ENCODE data around the gene UBXN7.
"Not testable (repeated sequence)": the region's sequence is repeated elsewhere in the genome, so short reads cannot be mapped to it uniquely, and the experiment has no call there.

UBXN7 gene

DNA sequence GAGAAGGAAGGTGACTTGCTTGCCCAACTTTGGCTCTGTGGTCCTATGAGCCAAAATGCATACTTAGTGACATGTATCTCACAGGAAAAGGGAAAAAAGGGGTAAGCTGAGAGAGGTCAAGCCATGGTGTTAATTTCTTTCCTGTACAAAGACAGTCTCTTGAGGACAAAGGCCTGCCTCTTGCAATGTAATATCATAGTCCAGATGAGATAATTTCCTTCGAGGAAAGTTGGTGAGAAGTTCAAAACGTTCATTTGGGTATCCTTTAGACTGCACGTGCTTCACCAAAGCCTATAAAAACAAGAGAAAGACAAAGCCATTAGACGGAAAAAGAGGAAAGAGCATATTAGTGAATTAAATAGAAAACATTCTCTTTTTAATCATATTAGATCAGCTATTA lies 75.7 kb downstream of the UBXN7 start:
- no peak for DNase-seq

DNA sequence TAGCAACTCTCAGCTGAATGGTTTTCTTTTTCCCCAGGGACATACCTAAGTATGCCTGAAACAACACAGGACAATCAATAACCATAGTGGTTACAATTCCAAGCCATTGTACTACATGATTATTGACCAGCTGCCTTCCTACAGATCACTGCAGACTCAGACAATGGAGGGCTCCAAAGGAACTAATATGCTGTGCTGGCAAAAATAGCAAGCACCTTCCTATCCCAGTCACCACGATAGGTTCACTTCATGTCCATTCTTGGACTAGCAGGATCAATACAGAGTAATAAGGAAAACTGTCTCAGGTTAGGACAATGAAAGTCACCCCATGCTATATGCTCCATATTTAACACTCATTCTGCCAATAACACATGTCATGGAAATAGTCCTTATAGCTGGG lies 76.6 kb downstream of the UBXN7 start:
- no peak for DNase-seq

DNA sequence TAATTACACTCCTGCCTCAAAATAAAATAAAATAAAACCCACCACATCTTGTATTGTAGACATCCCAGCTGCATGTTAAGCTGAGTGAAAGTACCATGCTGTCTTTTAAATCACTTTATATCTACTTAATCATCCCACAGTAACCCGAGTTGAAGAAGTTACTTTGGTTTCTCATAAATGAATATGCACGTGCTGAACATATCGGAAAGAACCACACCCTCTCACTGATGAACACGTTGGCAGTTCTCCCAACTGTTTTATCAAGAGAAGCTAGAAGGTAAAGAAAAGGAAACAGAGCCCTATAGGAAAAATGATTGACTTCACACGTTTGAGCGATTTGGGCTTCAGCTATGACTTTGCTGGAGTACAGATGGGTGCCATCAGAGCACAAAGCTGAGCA lies 78.1 kb downstream of the UBXN7 start:
- no peak for DNase-seq

DNA sequence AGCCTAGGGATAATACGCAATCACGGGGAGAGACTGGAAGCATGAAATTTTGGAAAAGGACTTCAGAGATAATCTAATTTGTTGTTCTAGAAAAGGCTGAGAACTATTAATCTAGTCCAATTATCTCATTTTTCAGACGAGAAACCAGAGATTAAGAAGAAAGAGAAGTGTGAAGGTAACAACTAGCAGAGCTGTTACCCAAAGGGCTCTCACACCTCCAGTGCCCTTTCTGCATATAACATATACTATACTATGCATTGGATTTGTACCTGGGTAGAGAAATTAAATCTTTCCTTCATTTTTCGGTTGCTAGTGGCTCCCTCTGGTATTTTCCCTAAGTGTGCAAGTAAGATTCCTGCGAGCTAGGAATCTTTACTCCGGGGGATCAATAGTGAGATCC lies 80.7 kb downstream of the UBXN7 start:
- no peak for DNase-seq

DNA sequence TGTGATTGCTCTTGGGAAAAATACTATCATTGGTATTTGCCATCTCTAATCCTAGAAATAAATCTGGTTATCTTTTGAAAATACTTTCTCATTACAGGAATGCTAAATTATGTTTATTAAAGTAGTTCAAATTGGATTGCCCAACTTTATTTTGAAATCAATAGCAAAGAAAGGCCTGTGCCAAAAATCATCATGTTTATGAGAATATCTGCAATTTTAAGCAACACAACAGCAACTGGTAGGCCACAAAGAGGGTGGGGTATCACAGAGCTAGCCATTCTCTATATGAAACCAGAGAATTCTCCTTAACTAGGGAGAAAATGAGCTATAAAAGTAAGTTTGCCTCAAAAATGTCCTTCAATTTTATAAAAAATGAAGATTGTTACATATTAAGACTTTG lies 82.2 kb downstream of the UBXN7 start:
- DNase-seq, result no peak

DNA sequence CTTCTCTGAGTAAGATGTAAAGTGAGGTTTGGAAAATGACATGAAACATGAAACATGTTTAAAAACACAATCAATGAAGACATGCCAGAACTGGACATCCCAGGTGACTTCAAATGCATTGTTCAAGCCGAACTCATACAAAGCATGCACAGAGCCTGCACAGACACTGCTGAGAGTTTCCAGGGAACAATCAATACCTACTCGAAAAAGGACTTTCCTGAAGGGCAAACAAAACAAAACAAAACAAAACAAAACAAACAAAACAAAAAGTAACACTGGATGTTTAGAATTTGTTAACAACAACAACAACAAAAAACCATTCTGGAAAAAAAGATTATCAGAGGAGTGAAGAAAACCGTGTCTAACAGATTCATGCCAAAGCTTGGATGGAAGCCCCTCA lies 83.5 kb downstream of the UBXN7 start:
- no peak for DNase-seq

DNA sequence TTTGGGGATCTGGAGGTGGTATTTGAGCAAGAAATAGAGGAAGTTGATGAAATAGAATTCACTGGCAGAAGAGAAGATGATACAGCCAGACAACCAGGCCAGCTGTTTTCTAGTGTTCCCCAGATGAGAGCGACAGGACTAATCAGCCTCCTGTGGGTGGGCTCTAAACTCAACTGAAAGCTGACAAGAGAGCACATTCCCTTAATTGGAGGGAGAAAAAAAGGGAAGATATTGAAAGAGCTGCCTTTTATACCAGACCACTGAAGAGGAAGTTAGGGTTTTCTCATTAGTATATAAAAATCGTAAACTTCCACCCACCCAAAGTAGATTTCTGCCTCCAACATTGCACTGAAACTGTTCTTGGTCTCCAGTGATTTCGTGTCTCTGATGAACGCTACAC lies 87.6 kb downstream of the UBXN7 start:
- DNase-seq, result no peak

DNA sequence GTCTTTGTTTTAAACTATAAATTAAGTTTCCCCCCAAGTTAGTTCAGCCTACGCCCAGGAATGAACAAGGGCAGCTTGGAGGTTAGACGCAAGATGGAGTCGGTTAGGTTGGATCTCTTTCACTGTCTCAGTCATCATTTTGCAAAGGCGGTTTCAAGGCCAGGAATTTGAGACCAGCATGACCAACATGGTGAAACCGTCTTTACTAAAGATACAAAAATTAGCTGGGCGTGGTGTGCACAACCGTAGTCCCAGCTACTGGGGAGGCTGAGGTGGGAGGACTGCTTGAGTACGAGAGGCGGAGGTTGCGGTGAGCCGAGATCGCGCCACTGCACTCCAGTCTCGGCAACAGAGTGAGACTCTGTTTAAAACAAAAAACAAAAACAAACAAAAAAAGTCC lies 88.3 kb downstream of the UBXN7 start:
- DNase-seq, result not testable (repeated sequence)

DNA sequence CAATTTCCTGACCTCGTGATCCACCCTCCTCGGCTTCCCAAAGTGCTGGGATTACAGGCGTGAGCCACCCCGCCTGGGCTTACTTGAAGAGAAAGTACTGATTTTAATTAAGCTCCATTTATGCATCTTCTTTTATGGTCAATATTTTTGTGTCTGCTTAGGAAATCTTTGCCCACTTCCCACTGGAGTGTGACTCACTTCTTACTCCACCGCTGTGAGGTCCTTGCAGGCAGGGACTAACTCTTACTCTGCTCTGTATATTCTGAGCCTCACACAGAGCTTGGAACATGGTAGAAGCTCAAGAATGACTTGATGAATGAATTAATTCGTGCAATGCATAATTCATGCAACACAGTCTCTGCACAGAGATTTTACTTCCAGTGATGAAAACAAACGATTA lies 91.1 kb downstream of the UBXN7 start:
- no peak for DNase-seq

DNA sequence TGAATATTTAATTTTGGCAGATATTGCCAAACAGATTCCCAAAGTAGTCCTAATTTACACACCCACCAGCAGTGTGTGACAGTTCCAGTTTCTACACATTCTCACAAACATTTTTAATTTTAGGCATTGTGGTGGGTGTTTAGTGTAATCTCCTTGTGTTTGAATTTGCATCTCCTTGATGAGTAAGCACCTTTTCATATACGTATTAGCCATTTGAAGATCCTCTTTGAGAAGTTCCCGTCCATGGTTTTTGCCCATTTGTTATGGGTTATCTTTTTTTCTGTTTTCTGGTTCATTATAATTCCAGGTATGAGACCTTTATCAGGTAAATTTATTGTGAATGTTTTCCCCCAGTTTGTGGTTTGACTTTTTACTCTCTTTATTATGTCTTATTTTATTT lies 91.8 kb downstream of the UBXN7 start:
- DNase-seq, result no peak

DNA sequence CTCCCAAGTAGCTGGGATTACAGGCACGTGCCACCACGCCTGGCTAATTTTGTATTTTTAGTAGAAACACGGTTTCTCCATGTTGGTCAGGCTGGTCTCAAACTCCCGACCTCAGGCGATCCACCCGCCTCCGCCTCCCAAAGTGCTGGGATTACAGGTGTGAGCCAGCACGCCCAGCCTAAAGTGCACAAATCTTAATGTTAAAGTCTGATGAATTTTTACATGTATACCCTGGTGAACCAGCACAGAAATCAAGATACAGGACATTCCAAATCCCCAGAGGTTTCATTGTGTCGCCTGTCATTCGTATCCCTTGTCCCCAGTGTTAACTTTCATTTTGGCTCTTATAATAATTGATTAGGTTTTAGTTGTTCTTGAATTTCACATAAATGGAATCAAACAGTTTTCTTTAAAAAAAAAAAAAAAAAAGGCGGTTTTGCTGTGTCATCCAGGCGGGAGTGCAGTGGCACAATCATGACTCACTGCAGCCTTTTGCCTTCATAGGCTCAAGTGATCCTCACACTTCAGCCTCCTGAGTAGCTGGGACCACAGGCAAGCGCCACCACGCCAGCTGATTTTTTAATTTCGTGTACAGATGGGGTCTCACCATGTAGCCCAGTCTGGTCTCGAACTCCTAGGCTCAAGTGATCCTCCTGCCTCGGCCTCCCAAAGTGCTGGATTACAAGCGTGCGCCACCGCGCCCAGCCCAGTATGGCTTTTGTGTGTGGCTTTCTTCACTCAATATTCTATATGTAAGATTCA lies 92.6 kb downstream of the UBXN7 start:
- DNase-seq, result no peak

DNA sequence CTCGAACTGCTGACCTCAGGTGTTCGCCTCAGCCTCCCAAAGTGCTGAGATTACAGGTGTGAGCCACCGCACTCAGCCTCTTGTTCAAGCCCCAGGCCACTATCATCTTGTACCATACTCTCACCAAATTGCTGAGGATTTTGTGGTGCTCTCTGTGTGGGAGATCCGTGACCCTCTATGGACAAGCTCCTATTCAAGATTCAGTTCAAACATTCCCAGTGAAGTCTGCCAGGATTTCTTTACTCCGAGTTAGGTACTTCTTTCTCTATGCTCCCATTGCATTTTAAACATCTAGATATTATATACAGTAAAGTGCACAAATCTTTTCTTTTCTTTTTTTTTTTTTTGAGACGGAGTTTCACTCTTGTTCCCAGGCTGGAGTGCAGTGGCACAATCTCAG lies 93.2 kb downstream of the UBXN7 start:
- DNase-seq, result no peak

DNA sequence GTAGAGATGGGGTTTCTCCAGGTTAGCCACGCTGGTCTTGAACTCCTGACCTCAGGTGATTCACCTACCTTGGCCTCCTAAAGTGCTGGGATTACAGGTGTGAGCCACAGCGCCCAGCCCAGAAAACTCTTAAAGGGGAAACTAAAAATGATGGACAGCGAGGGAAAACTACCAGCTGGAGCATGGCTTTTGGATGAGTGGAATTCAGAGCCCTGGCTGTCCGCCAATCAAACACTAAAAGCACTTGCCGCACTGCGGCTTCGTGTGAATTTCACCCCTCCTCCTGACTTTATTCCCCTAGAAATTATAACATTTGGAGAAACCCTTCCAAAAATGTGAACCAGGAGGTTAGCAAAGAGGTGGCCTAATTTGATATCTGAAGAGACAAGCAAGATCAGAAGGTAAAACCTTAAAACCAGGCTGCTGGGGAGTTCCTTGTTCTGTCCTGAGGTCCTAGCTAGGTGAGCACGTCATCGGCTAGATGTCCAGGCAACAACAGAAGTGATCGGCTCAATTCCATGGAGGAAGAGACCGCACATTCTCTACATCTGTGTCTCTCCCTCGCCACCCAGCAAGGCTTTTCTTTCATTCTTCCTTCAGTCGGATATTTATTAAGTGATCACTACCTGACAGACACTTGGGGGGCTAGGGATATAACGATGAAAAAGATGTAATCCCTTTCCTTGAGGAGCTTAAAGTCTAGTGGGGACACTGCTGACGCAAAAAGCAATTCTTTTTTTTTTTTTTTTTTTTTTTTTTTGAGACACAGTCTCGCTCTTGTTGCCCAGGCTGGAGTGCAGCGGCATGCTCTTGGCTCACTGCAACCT lies 95.7 kb downstream of the UBXN7 start:
- DNase-seq, result no peak

DNA sequence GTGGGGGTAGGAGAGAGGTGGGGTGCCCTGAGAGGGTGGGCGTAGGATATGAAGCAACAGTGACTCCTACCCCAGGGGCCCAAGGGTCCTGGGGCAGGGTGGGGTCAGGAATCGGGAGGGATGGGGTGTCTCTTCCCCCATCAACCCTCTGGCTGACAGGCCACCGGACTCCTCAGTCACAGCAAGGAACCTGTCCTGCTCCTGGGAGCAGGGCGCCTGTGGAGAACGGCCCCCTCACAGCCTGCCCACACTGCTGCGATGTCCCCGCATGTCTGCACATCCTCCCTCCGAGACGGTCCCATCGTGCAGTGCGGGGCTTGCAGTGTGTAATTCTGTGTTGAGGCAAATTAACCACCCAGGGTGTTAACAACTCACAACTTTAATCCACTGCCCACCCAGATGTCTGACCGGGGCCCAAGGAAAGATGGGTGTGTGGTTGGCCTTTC lies 96.7 kb downstream of the UBXN7 start:
- DNase-seq, result no peak

DNA sequence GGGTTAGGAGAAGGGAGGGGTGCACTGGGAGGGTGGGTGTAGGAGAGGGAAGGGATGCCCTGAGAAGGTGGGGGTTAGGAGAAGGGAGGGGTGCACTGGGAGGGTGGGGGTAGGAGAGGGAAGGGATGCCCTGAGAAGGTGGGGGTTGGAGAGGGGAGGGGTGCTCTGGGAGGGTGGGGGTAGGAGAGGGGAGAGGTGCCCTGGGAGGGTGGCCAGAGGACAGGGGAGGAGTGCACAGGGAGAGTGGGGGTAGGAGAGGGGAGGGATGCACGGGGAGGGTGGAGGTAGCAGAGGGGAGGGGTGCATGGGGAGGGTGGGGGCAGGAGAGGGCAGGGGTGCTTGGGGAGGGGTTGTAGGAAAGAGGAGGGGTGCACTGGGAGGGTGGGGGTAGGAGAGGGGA lies 97.2 kb downstream of the UBXN7 start:
- DNase-seq, result no peak

DNA sequence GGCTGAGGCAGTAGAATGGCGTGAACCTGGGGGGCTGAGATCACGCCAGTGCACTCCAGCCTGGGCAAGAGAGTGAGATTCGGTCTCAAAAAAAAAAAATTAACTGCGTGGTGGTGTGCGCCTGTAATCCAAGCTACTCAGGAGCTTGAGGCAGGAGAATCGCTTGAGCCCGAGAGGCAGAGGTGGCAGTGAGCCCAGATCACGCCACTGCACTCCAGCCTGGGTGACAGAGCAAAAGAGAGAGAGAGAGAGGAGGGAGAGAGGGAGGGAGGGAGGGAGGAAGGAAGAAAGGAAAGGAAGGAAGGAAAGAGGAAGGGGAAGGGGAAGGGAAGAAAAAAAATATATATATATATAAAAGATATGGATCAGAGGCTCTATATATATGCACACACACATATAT lies 100.1 kb downstream of the UBXN7 start:
- DNase-seq, result no peak

DNA sequence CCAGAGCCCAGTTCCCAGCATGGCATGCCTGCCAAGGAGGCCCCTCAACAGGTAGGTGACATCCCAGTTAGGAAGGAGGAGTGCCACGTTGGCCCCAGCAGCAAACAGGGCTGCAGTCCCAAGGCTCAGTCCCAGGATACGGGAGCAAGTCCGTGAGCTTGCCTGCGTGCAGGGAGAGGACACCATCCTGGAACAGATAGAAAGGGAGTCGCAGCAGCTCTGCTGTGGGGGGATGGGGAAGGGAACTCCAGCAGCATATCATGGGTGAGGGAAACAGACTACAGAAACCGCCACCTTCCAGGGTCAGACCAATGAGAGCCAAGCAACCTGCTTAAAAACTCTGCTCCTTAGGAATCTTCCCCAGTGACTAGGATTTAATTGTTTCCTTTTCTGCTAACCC lies 104.8 kb downstream of the UBXN7 start:
- no peak for DNase-seq

DNA sequence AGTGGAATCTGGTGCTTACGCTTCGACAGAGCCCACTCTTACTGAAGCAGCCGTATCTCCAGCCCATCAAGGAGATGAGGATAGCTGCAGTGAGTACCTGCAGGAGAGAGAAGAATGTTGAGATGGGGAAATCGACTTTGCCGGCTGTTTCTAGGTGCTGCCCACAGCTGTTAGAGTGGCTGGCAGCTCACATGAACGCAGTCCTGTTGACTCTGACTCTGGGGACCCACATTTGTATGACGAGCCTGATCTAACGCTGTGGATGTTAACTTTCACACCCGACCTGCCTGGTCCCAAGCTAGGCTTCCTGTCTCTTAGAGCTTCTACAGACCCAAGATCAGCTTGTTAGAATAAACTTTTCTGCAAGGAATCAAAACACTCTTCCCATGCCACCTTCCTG lies 105.3 kb downstream of the UBXN7 start:
- no peak for DNase-seq

DNA sequence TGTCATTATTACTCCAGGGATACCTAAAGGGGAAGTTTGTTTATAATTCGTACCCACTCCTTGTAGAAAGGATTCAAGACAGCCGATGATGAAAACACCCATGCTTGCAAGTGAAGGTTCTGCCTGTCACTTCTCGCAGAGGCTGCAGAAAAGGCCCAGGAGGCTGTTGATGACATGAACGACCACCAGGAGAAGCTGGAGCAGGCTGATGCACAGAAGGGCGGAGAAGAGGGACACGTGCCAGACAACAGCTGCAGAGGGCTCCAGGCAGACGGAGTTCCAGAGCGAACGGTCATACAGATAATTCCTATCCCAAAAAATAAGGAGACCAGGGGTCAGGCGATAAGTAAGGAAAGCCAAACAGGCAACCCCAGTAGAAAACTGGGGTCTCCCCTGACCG lies 108.5 kb downstream of the UBXN7 start:
- no peak for DNase-seq

DNA sequence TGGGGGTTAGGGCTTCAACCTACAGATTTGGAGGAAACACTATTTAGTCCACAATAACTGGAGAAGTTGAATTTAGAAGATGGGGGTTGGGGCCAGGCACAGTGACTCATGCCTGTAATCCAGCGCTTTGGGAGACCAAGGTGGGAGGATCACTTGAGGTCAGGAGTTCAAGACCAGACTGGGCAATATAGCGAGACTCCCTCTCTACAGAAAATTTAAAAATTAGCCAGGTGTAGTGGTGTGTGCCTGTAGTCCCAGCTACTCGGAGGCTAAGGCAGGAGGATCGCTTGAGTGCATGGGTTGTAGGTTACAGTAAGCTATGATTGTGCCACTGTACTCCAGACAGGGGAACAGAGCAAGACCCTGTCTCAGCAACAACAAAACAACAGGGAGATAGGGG lies 109.2 kb downstream of the UBXN7 start:
- no peak for DNase-seq

DNA sequence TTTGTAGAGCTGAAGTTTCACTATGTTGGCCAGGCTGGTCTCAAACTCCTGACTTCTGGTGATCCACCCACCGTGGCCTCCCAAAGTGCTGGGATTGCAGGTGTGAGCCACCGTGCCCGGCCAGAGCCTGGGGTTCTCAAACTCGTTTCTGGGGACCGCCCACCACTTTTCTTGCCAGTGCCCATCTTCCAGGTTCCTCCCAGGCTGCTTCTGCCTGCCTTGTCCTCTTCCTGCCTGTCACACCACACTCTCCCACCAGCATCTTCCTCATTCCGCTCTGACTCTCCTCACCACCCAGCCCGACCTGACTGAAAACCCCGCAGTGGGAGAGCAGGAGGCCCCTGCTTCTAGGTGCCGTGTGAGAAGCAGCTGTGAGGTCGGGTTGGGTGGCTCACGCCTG lies 111.1 kb downstream of the UBXN7 start:
- no peak for DNase-seq

DNA sequence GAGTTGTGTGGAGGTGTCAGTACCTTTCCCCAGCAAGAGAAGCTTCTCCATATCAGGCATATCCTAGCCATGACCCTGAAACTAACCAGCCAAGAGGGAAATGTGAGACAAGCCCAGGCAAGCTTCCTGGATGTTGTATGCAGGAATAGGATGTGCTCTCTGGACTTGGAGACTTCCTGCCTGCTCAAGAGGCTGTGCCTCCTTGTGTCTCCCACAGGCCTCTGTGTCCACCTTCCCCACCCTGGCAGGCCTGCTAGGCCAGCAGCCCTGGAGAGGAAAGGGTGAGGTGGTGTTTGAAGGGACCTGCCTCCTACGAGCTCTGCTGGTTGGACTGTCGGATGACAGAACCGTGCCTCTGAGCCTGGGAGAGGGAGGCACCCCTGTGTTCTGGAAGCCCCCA lies 112.1 kb downstream of the UBXN7 start:
- no peak for DNase-seq

All from anterior cingulate cortex (tissue), 58 donors.